Kidney (tissue), 14 donors: Measurements from ENCODE around the gene RFXANK. TPM values are rescaled to one million over a fixed set of nuclear protein-coding genes. Genes with fewer than 3 reads are reported as not detected.

Experiments
- DNase-seq, 5 donors: peaks; one replicate each; pipeline ENCODE4 v3.0.0-alpha.2; 2013 to 2020
- FAIRE-seq: peaks from 2 replicates; lab custom pipeline; 2012; peaks lifted over from hg19 to GRCh38; lab: Jason Lieb, UNC
- H3K27ac ChIP-seq, 2 donors: one replicate each; pipeline ENCODE4 v1.7.0; 2013; ENCODE audit warnings: low read depth in 2 of 2, low read length in 2 of 2, inconsistent platforms in 1 of 2
- H3K27me3 ChIP-seq: one replicate; pipeline ENCODE4 v1.7.1; 2013; ENCODE audit warnings: low read length, inconsistent platforms; ENCODE audit not compliant: control insufficient read depth, insufficient read depth
- H3K36me3 ChIP-seq, 3 donors: one replicate each; pipeline versions ENCODE4 v1.7.0 to v1.7.1; 2013; ENCODE audit warnings: low read length in 3 of 3, control low read depth in 1 of 3, inconsistent platforms in 1 of 3; ENCODE audit not compliant: insufficient read depth in 3 of 3, control insufficient read depth in 2 of 3
- H3K4me1 ChIP-seq, 3 donors: one replicate each; pipeline versions ENCODE4 v1.7.0 to v1.7.1; 2013; ENCODE audit warnings: low read length in 3 of 3, inconsistent platforms in 1 of 3, low read depth in 1 of 3; ENCODE audit not compliant: control insufficient read depth in 2 of 3, insufficient read depth in 2 of 3
- H3K4me3 ChIP-seq, 3 donors: one replicate each; pipeline versions ENCODE4 v1.7.0 to v1.8.1; 2013; ENCODE audit warnings: low read length in 3 of 3, control low read depth in 1 of 3, inconsistent platforms in 1 of 3
- H3K9ac ChIP-seq, 3 donors: one replicate each; pipeline versions ENCODE4 v1.7.0 to v1.7.1; 2013; ENCODE audit warnings: low read length in 3 of 3, control low read depth in 1 of 3, inconsistent platforms in 1 of 3
- H3K9me3 ChIP-seq, 3 donors: one replicate each; pipeline versions ENCODE4 v1.7.0 to v1.7.1; 2013; ENCODE audit warnings: low read length in 3 of 3, control low read depth in 1 of 3, inconsistent platforms in 1 of 3; ENCODE audit not compliant: control insufficient read depth in 2 of 3, insufficient read depth in 1 of 3
- intact Hi-C: fragments of 100-400 bp; cut with DNase I; formaldehyde crosslinking; loops from one replicate; pipeline ENCODE4 v1.11.1; 2022
- polyA plus RNA-seq: library from polyadenylated mRNA; stranded (reverse); fragments of 350-450 nt; fragmentation: Illumina TruSeq; extraction: RNeasy Lipid Tissue Mini Kit (QIAGEN cat#74804); gene quantifications from one replicate; pipeline ENCODE4 v1.2.3, GENCODE V29; 2014; ENCODE audit warnings: low read depth, low replicate concordance; ENCODE audit not compliant: insufficient read depth
- total RNA-seq: library from RNA; stranded (reverse); fragmentation: NEBNext Ultra II Directional; extraction: Animal tissue kit (Norgen Biotek cat#: 25700); gene quantifications from one replicate; pipeline ENCODE4 v1.2.1, GENCODE V29; 2021
- TF ChIP-seq, protein P1 (sequence below): IDR thresholded peaks from 3 replicates; pipeline ENCODE4 v1.5.1; 2012; ENCODE audit warnings: mild to moderate bottlenecking, moderate library complexity, borderline replicate concordance; ENCODE audit not compliant: insufficient read depth; ENCODE audit errors: extremely low read depth
- donor health status: control.
- donor health status: control.
- donor health status: control.
- donor health status: control.
- donor health status: control.
- donor health status: DM: yes; HTN: yes; CAD: no.
- donor health status: Normal renal cell carcinoma (clear cell type).

RFXANK gene
- total and polyA plus RNA-seq, 2 donors from 2014 or later: 70.7 to 133 TPM

GRCh38 chr19:19159534-19159933 is 32.5 kb upstream of the RFXANK start:
- H3K9ac ChIP-seq: no peak overlapping the region
- H3K27me3 ChIP-seq: no peaks in the 10 kb centered on the region
- intact Hi-C loops: no loop called here
- no peaks in the 10 kb centered on the region for H3K36me3 ChIP-seq
- no peak overlapping the region for H3K4me3 ChIP-seq
- TF ChIP-seq, protein P1, sequence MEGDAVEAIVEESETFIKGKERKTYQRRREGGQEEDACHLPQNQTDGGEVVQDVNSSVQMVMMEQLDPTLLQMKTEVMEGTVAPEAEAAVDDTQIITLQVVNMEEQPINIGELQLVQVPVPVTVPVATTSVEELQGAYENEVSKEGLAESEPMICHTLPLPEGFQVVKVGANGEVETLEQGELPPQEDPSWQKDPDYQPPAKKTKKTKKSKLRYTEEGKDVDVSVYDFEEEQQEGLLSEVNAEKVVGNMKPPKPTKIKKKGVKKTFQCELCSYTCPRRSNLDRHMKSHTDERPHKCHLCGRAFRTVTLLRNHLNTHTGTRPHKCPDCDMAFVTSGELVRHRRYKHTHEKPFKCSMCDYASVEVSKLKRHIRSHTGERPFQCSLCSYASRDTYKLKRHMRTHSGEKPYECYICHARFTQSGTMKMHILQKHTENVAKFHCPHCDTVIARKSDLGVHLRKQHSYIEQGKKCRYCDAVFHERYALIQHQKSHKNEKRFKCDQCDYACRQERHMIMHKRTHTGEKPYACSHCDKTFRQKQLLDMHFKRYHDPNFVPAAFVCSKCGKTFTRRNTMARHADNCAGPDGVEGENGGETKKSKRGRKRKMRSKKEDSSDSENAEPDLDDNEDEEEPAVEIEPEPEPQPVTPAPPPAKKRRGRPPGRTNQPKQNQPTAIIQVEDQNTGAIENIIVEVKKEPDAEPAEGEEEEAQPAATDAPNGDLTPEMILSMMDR: no peak
- no peak for DNase-seq
- FAIRE-seq: no peak
- no peak overlapping the region for H3K27ac ChIP-seq
- H3K9me3 ChIP-seq: peaks cover 0 to 2% (median 0%) of the 10 kb centered on the region in 3 donors
- H3K4me1 ChIP-seq: no peaks in the 10 kb centered on the region

DNA sequence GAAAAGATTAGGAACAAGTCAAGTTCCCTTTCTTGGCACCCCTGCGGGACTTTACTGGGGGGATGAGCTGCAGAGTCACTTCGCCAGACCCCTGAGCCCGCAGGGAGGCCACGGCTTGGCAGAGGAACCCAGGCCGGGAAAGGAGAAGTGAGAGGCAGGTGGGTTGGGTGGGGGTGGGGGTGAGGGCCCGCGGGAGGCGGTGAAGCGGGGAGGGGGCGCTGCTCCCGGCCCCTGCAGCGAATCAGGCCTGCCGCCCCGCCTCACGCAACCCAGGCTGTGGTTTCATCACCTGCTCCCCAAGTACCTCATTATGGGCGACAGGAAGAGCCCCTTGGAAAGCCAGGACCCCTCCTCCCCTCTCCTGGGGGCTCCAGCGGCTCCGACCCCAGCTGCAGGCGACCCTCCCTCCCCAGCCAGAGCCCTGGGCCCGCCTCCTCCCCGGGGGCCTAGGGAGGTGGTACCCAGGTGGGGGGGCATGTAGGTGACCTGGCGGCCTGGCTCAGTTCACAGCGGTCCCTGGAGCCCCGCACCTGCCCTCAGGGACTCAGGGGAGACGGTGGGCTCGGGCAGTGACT is 31.5 kb upstream of the RFXANK start:
- H3K36me3 ChIP-seq: no peaks in the 10 kb centered on the region
- H3K4me3 ChIP-seq: no peak overlapping the region
- intact Hi-C loops: no loop called here
- TF ChIP-seq, protein P1: no peak
- H3K4me1 ChIP-seq: no peaks in the 10 kb centered on the region
- FAIRE-seq (no peak), DNase-seq (no peak)
- no peak overlapping the region for H3K9ac ChIP-seq
- H3K27ac ChIP-seq: no peak overlapping the region
- no peaks in the 10 kb centered on the region for H3K27me3 ChIP-seq
- H3K9me3 ChIP-seq: peaks cover 0 to 2% (median 0%) of the 10 kb centered on the region in 3 donors

DNA sequence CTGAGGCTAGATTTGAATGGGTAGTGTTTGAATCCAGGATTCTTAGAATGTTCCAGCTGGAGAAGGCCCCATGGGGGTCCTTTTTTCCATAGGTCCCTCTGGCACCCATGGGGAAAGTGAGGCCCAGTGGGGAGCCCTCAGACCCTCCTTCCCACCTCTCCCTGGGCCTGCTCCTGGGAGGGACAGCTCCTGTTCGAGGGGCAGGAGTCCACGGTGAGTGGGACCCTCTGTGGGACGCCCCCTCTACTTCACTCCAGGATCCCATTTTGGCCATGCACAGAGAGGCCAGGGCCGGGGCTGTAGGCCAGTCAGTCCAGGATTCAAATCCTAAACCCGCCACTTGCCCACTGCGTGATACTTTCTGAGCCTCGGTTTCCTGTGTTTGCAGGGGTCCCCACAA is 29.6 kb upstream of the RFXANK start:
- intact Hi-C loops: no loop called here
- FAIRE-seq: no peak

More for the DNA sequence above, 29.6 kb upstream of the RFXANK start:
- Histone ChIP-seq H3K9ac (no peak overlapping the region), H3K36me3 (no peaks in the 10 kb centered on the region), H3K27me3 (no peaks in the 10 kb centered on the region), H3K27ac (no peak overlapping the region), H3K4me3 (no peak overlapping the region), H3K9me3 (no peaks in the 10 kb centered on the region), H3K4me1 (no peaks in the 10 kb centered on the region)
- TF ChIP-seq, protein P1: no peak
- DNase-seq: no peak
